ENCODE data around the gene BRD7.

The BRD7 gene

DNA sequence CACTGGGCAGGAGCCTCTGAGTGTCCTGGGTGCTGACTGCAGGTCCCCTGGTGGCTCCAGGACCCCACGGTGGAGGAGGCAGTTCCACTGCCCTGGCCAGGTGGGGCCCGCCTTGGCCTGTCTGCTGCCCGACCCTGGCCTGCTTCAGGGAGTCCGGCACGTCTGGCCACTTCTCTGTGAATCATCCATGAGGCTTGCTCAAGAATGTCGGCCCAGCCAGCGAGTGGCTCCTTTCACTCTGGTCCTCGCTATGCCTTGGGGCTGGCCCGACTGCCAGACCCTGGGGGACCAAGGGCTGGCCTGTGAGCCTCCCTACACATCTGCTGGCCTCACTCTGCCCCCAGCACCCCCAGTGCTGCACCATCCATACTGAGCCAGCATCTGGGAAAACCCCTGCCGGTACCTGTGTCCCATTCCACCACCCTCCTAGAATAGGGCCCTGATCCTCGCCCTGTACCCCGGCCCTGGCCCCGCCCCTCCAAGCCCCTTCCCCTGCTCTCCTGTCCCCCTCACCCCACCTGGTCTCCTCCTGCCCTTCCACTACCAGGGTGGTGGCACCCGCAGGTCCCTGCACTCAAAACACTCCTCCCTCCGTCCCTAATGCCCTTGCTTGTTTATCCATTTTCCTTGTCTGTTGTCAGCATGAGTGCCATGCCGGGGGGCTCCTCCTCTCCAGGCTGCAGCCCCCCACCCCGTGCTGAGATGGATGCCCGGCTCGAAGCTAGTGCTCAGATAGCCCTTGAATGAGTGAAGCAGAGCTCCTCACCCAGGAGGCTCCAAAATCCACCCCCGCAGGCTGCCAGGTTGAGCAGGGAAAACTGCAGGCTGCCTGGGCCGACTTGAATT, 66.9 kb downstream of the BRD7 start:
- Histone ChIP-seq H3K4me3 (ENCODE audit: low read length) (no peak overlapping the region), H2AFZ (ENCODE audit: low read depth, low read length) (no peak overlapping the region), H3K4me1 (ENCODE audit: low read length) (no peaks in the 10 kb centered on the region), H3K9ac (ENCODE audit: low read length) (no peak overlapping the region), H3K36me3 (replicated peaks; ENCODE audit: low read depth, low read length) (peaks cover 9% of the 10 kb centered on the region), H3K4me2 (ENCODE audit: low read length) (no peak overlapping the region), H4K20me1 (ENCODE audit: insufficient read depth, low read length) (0 out of 2 replicates have a peak, but pooled peaks cover 3% of the 10 kb centered on the region), H3K79me2 (ENCODE audit: low read length) (no peaks in the 10 kb centered on the region), H3K27me3 (ENCODE audit: low read depth, low read length) (no peaks in the 10 kb centered on the region), H3K9me3 (ENCODE audit: insufficient read depth, low read length) (no peaks in the 10 kb centered on the region), H3K27ac (ENCODE audit: low read length) (no peak overlapping the region)
- TF ChIP-seq, protein P1, sequence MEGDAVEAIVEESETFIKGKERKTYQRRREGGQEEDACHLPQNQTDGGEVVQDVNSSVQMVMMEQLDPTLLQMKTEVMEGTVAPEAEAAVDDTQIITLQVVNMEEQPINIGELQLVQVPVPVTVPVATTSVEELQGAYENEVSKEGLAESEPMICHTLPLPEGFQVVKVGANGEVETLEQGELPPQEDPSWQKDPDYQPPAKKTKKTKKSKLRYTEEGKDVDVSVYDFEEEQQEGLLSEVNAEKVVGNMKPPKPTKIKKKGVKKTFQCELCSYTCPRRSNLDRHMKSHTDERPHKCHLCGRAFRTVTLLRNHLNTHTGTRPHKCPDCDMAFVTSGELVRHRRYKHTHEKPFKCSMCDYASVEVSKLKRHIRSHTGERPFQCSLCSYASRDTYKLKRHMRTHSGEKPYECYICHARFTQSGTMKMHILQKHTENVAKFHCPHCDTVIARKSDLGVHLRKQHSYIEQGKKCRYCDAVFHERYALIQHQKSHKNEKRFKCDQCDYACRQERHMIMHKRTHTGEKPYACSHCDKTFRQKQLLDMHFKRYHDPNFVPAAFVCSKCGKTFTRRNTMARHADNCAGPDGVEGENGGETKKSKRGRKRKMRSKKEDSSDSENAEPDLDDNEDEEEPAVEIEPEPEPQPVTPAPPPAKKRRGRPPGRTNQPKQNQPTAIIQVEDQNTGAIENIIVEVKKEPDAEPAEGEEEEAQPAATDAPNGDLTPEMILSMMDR (IDR thresholded peaks at IDR 0.05; ENCODE audit: low read depth, low read length): no peak
- TF ChIP-seq EZH2phosphoT487 (IDR thresholded peaks at IDR 0.05; ENCODE audit: low read depth): no peak

DNA sequence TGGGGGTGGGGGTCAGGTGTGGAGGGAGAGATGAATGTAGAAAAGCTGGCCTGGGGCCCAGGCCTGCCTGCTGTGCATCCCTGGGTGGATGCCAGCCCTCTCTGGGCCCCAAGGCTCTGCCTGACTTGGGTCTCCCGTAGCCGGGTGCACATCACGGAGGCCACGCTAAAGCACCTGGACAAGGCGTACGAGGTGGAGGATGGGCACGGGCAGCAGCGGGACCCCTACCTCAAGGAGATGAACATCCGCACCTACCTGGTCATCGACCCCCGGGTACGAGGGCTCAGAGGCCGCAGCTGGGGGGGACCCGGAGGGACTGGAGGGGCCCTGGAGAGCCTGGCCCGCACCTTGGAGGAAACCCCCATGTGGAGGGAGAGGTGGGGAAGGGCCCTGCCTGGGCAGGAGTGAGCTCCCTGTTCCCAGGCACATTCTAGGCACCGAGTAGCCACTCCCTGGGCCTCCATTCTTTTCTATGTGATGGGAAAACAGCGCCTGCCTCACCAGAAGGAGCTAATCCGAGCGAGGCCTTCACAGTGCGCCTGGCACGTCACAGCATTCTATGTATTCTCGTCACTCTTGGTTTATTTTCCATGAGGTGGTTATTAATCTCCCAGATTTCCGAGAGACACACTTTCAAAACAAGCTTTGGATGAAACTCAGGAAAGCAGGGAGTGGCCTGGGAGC, 67.7 kb downstream of the BRD7 start:
- Histone ChIP-seq H3K27me3 (ENCODE audit: low read depth, low read length) (no peaks in the 10 kb centered on the region), H4K20me1 (ENCODE audit: insufficient read depth, low read length) (0 out of 2 replicates have a peak, but pooled peaks cover 4% of the 10 kb centered on the region), H3K9ac (ENCODE audit: low read length) (no peak overlapping the region), H3K79me2 (ENCODE audit: low read length) (no peaks in the 10 kb centered on the region), H3K9me3 (ENCODE audit: insufficient read depth, low read length) (no peaks in the 10 kb centered on the region), H3K4me3 (ENCODE audit: low read length) (no peak overlapping the region), H3K4me2 (ENCODE audit: low read length) (no peak overlapping the region), H3K36me3 (replicated peaks; ENCODE audit: low read depth, low read length) (peaks cover 9% of the 10 kb centered on the region), H2AFZ (ENCODE audit: low read depth, low read length) (no peak overlapping the region), H3K27ac (ENCODE audit: low read length) (no peak overlapping the region), H3K4me1 (ENCODE audit: low read length) (no peaks in the 10 kb centered on the region)
- TF ChIP-seq, protein P1 (IDR thresholded peaks at IDR 0.05; ENCODE audit: low read depth, low read length): no peak
- no peak for TF ChIP-seq EZH2phosphoT487 (IDR thresholded peaks at IDR 0.05; ENCODE audit: low read depth)

DNA sequence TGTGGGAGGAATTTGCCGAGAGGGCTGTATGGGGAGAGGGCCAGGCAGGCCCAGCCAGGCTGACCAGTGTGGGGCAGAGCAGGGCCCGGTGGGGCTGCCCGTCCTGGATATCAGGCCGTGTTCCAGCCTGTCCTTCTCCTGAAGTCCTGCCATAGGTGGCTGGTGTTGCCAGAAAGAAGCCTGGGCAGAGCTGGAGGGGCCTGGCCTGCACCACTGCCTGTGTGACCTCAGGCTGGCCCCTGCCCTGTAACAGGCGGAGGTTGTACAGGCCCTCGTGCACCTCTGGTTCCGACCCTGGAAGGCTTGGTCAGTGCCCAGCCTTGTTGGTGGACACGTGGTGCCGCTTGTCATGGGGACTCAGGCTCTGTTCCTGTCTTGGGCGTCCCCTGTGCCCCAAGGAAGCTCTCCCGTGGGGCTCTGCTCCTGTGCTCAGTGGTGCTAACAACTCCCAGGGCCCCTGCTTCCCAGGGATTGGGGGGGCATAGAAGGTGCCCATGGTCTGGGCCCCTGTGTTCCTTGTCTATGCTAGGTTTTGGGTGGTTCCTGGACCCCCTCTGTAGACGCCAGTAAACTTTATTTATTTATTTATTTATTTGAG, 69.2 kb downstream of the BRD7 start:
- H3K4me2 ChIP-seq (ENCODE audit: low read length): no peak overlapping the region
- H4K20me1 ChIP-seq (ENCODE audit: insufficient read depth, low read length): 0 out of 2 replicates have a peak, but pooled peaks cover 4% of the 10 kb centered on the region
- H3K79me2 ChIP-seq (ENCODE audit: low read length): no peaks in the 10 kb centered on the region
- H3K4me3 ChIP-seq (ENCODE audit: low read length): no peak overlapping the region
- peaks cover 17% of the 10 kb centered on the region for H3K36me3 ChIP-seq (replicated peaks; ENCODE audit: low read depth, low read length)
- no peak overlapping the region for H3K9ac ChIP-seq (ENCODE audit: low read length)
- H3K27ac ChIP-seq (ENCODE audit: low read length): no peak overlapping the region
- no peaks in the 10 kb centered on the region for H3K9me3 ChIP-seq (ENCODE audit: insufficient read depth, low read length)
- no peak for TF ChIP-seq EZH2phosphoT487 (IDR thresholded peaks at IDR 0.05; ENCODE audit: low read depth)
- TF ChIP-seq, protein P1 (IDR thresholded peaks at IDR 0.05; ENCODE audit: low read depth, low read length): no peak
- H3K4me1 ChIP-seq (ENCODE audit: low read length): no peaks in the 10 kb centered on the region
- no peaks in the 10 kb centered on the region for H3K27me3 ChIP-seq (ENCODE audit: low read depth, low read length)
- H2AFZ ChIP-seq (ENCODE audit: low read depth, low read length): no peak overlapping the region
